H9 (cell line): ENCODE data around the gene FGB. TPM values are rescaled to one million over a fixed set of nuclear protein-coding genes. Genes with fewer than 3 reads are reported as not detected.

Experiments
- DNase-seq: peaks from one replicate; pipeline ENCODE4 v3.0.0-alpha.2; 2017
- H2AFZ ChIP-seq: one replicate; pipeline ENCODE4 v1.6.1; 2013; ENCODE audit warnings: mild to moderate bottlenecking, low read length, control low read depth, moderate library complexity
- H2AK5ac ChIP-seq: 2 replicates; pipeline ENCODE4 v1.6.1; 2013; ENCODE audit warnings: low read length, control low read depth, mixed read lengths; ENCODE audit not compliant: insufficient read length
- H2BK120ac ChIP-seq: one replicate; pipeline ENCODE4 v1.6.1; 2013; ENCODE audit warnings: low read depth, mild to moderate bottlenecking, low read length, control low read depth, inconsistent platforms; ENCODE audit not compliant: poor library complexity, severe bottlenecking
- H2BK12ac ChIP-seq: 2 replicates; pipeline ENCODE4 v1.6.1; 2013; ENCODE audit warnings: low read length, control low read depth, mixed read lengths, low read depth; ENCODE audit not compliant: insufficient read length
- H2BK15ac ChIP-seq: 2 replicates; pipeline ENCODE4 v1.6.1; 2013; ENCODE audit warnings: low read depth, low read length, control low read depth
- H2BK20ac ChIP-seq: one replicate; pipeline ENCODE4 v1.6.1; 2013; ENCODE audit warnings: low read depth, mild to moderate bottlenecking, low read length, control low read depth, inconsistent platforms; ENCODE audit not compliant: poor library complexity, severe bottlenecking
- H2BK5ac ChIP-seq: 2 replicates; pipeline ENCODE4 v1.6.1; 2013; ENCODE audit warnings: low read length, control low read depth, mixed read lengths; ENCODE audit not compliant: insufficient read length
- H3K14ac ChIP-seq: 2 replicates; pipeline ENCODE4 v1.6.1; 2013; ENCODE audit warnings: low read length, control low read depth; ENCODE audit not compliant: insufficient read depth
- H3K18ac ChIP-seq: 2 replicates; pipeline ENCODE4 v1.6.1; 2013; ENCODE audit warnings: low read depth, mild to moderate bottlenecking, mixed read lengths, low read length, control low read depth; ENCODE audit not compliant: insufficient read length
- H3K23ac ChIP-seq: 2 replicates; pipeline ENCODE4 v1.6.1; 2013; ENCODE audit warnings: low read length, control low read depth, mixed read lengths, low read depth; ENCODE audit not compliant: insufficient read length
- H3K23me2 ChIP-seq: 2 replicates; pipeline ENCODE4 v1.6.1; 2013; ENCODE audit warnings: low read depth, mild to moderate bottlenecking, mixed read lengths, low read length, control low read depth; ENCODE audit not compliant: insufficient read length, poor library complexity, severe bottlenecking
- H3K27ac ChIP-seq: 2 replicates; pipeline ENCODE4 v1.5.1; 2013; ENCODE audit warnings: low read length, control low read depth, mixed read lengths, low read depth; ENCODE audit not compliant: insufficient read length
- H3K27me3 ChIP-seq: 2 replicates; pipeline ENCODE4 v1.6.1; 2013; ENCODE audit warnings: low read length, control low read depth, inconsistent platforms; ENCODE audit not compliant: insufficient read depth
- H3K4ac ChIP-seq: 2 replicates; pipeline ENCODE4 v1.6.1; 2013; ENCODE audit warnings: low read depth, mild to moderate bottlenecking, control low read depth, inconsistent platforms, low read length, moderate library complexity
- H3K4me1 ChIP-seq: 2 replicates; pipeline ENCODE4 v1.6.1; 2013; ENCODE audit warnings: low read length, control low read depth, inconsistent platforms; ENCODE audit not compliant: insufficient read depth
- H3K4me2 ChIP-seq: 2 replicates; pipeline ENCODE4 v1.6.1; 2013; ENCODE audit warnings: low read length, control low read depth, mixed read lengths; ENCODE audit not compliant: insufficient read length, insufficient read depth
- H3K56ac ChIP-seq: 2 replicates; pipeline ENCODE4 v1.6.1; 2013; ENCODE audit warnings: low read depth, mild to moderate bottlenecking, mixed read lengths, low read length, control low read depth; ENCODE audit not compliant: insufficient read length
- H3K79me1 ChIP-seq: 2 replicates; pipeline ENCODE4 v1.6.1; 2013; ENCODE audit warnings: low read depth, mild to moderate bottlenecking, moderate library complexity, low read length, control low read depth, inconsistent platforms; ENCODE audit not compliant: insufficient read depth, poor library complexity, severe bottlenecking
- H3K79me2 ChIP-seq: 2 replicates; pipeline ENCODE4 v1.6.1; 2013; ENCODE audit warnings: low read length, control low read depth, inconsistent platforms; ENCODE audit not compliant: insufficient read depth
- H3K9ac ChIP-seq: 2 replicates; pipeline ENCODE4 v1.6.1; 2013; ENCODE audit warnings: low read length, control low read depth, mixed read lengths; ENCODE audit not compliant: insufficient read length; ENCODE audit errors: extremely low read depth
- H3K9me3 ChIP-seq: one replicate; pipeline ENCODE4 v1.6.1; 2013; ENCODE audit warnings: low read depth, low read length, inconsistent platforms; ENCODE audit not compliant: control insufficient read depth
- H3T11ph ChIP-seq: one replicate; pipeline ENCODE4 v1.6.1; 2013; ENCODE audit warnings: mild to moderate bottlenecking, low read length, control low read depth, inconsistent platforms
- H4K20me1 ChIP-seq: one replicate; pipeline ENCODE4 v1.6.1; 2013; ENCODE audit not compliant: control insufficient read depth, insufficient read length, insufficient read depth
- H4K5ac ChIP-seq: 2 replicates; pipeline ENCODE4 v1.6.1; 2013; ENCODE audit warnings: low read depth, mild to moderate bottlenecking, mixed read lengths, low read length, control low read depth; ENCODE audit not compliant: insufficient read length
- H4K8ac ChIP-seq: replicated peaks from 2 replicates; pipeline ENCODE4 v1.6.1; 2013; ENCODE audit warnings: low read length, control low read depth, mixed read lengths, low read depth; ENCODE audit not compliant: insufficient read length
- H4K91ac ChIP-seq: 2 replicates; pipeline ENCODE4 v1.6.1; 2013; ENCODE audit warnings: low read depth, mild to moderate bottlenecking, moderate library complexity, mixed read lengths, low read length, control low read depth; ENCODE audit not compliant: insufficient read length
- H3K27ac Mint-ChIP-seq, 3 experiments: 2 replicates in 2 of 3; 3 replicates in 1 of 3; pipeline ENCODE4 v1.8.0; 2020 to 2021; ENCODE audit warnings: mixed read lengths in 3 of 3, mild to moderate bottlenecking in 1 of 3, moderate library complexity in 1 of 3
- H3K27me3 Mint-ChIP-seq: 2 replicates; pipeline ENCODE4 v1.8.0; 2021; ENCODE audit warnings: low read depth, mild to moderate bottlenecking, moderate library complexity, mixed read lengths
- H3K36me3 Mint-ChIP-seq, 3 experiments: 2 replicates in 2 of 3; 3 replicates in 1 of 3; pipeline ENCODE4 v1.8.0; 2020 to 2021; ENCODE audit warnings: low read depth in 3 of 3, mixed read lengths in 3 of 3; ENCODE audit not compliant: insufficient read depth in 1 of 3
- H3K4me1 Mint-ChIP-seq, 2 experiments: 2 replicates each; pipeline ENCODE4 v1.8.0; 2020; ENCODE audit warnings: mixed read lengths in 2 of 2
- H3K4me3 Mint-ChIP-seq, 2 experiments: 2 replicates in 1 of 2; 3 replicates in 1 of 2; pipeline ENCODE4 v1.8.0; 2020 to 2021; ENCODE audit warnings: mild to moderate bottlenecking in 2 of 2, mixed read lengths in 2 of 2, moderate library complexity in 1 of 2
- H3K9me3 Mint-ChIP-seq, 2 experiments: 2 replicates in 1 of 2; 3 replicates in 1 of 2; pipeline ENCODE4 v1.8.0; 2020; ENCODE audit warnings: mild to moderate bottlenecking in 2 of 2, mixed read lengths in 2 of 2, moderate library complexity in 1 of 2
- CTCF ChIP-seq: fragments of 200-600 bp; sonication (generic); conservative IDR thresholded peaks from 3 replicates; pipeline ENCODE4 v1.8.0; 2021; ENCODE audit warnings: antibody characterized with exemption, mild to moderate bottlenecking
- WGBS: extraction: QIAGEN DNeasy Blood & Tissue Kit; methylation state at CpG from one replicate; pipeline ENCODE4 v1.1.7; 2013; ENCODE audit warnings: missing lambda C conversion rate, low lambda C conversion rate, mixed read lengths; ENCODE audit not compliant: insufficient read length; ENCODE audit errors: extremely low coverage; 5-methylcytosine and 5-hydroxymethylcytosine counted together
- total RNA-seq: library from RNA; stranded (reverse); gene quantifications from 2 replicates; pipeline ENCODE4 v1.2.1, GENCODE V29; 2021

FGB gene
- total RNA-seq, 1 experiment from 2014 or later = not detected

GRCh38 chr4:154586296-154587033, 23.7 kb downstream of the FGB start:
- Histone ChIP-seq H3K79me2 (no peaks in the 10 kb centered on the region), H3K4me1 (no peaks in the 10 kb centered on the region), H2BK15ac (no peak overlapping the region), H3K27ac (no peak overlapping the region), H2BK5ac (no peak overlapping the region), H2AK5ac (no peak overlapping the region), H4K20me1 (no peaks in the 10 kb centered on the region), H2BK20ac (no peak overlapping the region), H3K23me2 (no peaks in the 10 kb centered on the region), H3K4ac (no peak overlapping the region), H3T11ph (no peak overlapping the region), H4K91ac (no peak overlapping the region), H2BK12ac (no peak overlapping the region), H4K8ac (no peak overlapping the region), H3K27me3 (no peaks in the 10 kb centered on the region), H2AFZ (no peak overlapping the region), H3K9ac (no peak overlapping the region), H3K9me3 (no peaks in the 10 kb centered on the region), H3K14ac (no peak overlapping the region), H4K5ac (no peak overlapping the region), H3K4me2 (no peak overlapping the region), H3K79me1 (no peaks in the 10 kb centered on the region), H3K23ac (no peak overlapping the region), H2BK120ac (no peak overlapping the region), H3K56ac (no peak overlapping the region), H3K18ac (no peak overlapping the region)
- DNase-seq = no peak
- H3K4me3 Mint-ChIP-seq = no peak overlapping the region
- no peaks in the 10 kb centered on the region for H3K36me3 Mint-ChIP-seq
- peaks cover 8 to 11% of the 10 kb centered on the region in 2 experiments for H3K4me1 Mint-ChIP-seq
- WGBS = no CpG with 5 or more reads among the region's 13 CpGs
- H3K9me3 Mint-ChIP-seq = no peaks in the 10 kb centered on the region
- no peak for TF ChIP-seq CTCF
- no peaks in the 10 kb centered on the region for H3K27me3 Mint-ChIP-seq
- H3K27ac Mint-ChIP-seq = no peak overlapping the region
